T-helper 1 cell treated with Interleukin-12 subunit alpha and Interleukin-12 subunit beta and Interleukin-4 antibody, amounts not matched to agents 30 μg/mL and 1 μg/mL, for 36 hours (primary cell): ENCODE measurements around the gene TMEM114.

ENCODE experiments used
- H3K27ac Mint-ChIP-seq: one replicate; pipeline ENCODE4 v1.8.0; 2021; ENCODE audit warnings: mild to moderate bottlenecking, mixed read lengths
- H3K27me3 Mint-ChIP-seq: one replicate; pipeline ENCODE4 v1.8.0; 2021; ENCODE audit warnings: low read depth, mixed read lengths
- H3K36me3 Mint-ChIP-seq: one replicate; pipeline ENCODE4 v1.8.0; 2021; ENCODE audit warnings: low read depth, mixed read lengths
- H3K4me1 Mint-ChIP-seq: one replicate; pipeline ENCODE4 v1.8.0; 2021; ENCODE audit warnings: low read depth, mixed read lengths
- H3K4me3 Mint-ChIP-seq: one replicate; pipeline ENCODE4 v1.8.0; 2021; ENCODE audit warnings: mild to moderate bottlenecking, moderate library complexity, mixed read lengths
- H3K9me3 Mint-ChIP-seq: one replicate; pipeline ENCODE4 v1.8.0; 2021; ENCODE audit warnings: mixed read lengths

The TMEM114 gene

DNA sequence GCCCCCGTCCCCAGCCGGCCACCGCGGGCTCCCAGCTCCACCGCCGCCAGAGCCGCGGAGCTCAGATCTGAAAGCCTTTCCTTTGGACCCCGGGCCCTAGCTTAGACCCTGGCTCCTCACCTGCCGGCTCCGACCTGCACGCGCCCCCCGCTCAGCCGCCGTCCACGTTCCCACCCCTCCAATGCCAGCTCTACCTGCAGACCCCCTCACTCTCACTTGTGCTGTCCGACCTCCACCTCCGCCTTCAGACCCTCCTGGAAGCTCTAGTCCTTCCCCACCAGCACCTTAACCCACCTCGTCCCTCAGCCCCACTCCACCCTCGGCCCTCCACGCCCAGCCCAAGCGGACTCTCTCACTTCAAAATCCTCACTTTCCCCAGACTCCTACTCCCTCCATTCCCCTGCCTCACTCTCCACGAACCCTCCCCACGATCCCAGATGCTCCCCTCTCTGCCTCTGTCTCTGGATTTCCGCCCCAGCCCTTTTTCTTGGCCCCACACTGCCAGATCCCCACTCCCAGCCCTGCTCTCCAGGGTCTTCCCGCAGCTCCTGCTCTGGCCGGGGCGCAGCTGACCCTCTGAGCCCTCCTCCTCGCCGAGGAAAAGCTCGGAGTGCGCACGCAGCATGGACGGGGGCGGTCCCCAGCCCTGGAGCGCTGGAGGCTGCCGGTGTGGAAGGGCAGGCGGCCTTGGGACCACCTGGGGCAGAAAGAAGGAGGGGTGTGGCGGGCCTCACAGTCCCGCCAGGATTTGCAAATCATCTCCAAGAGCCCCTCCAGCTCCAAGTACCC lies at the start of gene TMEM114:
Gene TMEM114 (minus strand): TSS at position 612 of the 789 bp plus-strand sequence. CDS start 673 bp downstream, outside the sequence.
- Mint-ChIP-seq H3K36me3 (no peaks in the 10 kb centered on the region), H3K27ac (no peak within 1 kb of the TSS), H3K27me3 (peaks cover 23% of the 10 kb centered on the region), H3K4me3 (no peak within 1 kb of the TSS), H3K4me1 (no peaks in the 10 kb centered on the region), H3K9me3 (no peaks in the 10 kb centered on the region)

DNA sequence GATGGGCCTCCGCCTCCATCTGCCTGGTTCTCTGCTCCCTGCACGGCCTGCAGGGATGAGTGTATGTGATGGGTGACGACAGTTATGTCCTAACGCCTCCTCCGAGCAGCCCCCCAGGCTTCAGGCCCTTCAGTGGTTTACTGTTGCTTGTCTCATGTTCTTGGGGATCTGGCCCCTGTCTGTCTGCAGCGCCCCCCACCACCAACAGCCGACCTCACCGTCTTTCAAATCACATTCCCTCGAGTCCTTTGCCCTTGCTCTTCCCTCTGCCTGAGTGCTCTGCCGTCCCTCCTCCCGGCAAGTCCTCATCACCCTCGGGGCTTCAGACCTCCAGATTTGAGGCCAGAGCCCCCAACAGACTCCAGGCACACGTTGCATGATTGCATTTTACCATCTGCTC lies 49.4 kb upstream of the TMEM114 start:
- no peaks in the 10 kb centered on the region for H3K9me3 Mint-ChIP-seq
- H3K27me3 Mint-ChIP-seq, result no peaks in the 10 kb centered on the region
- no peak overlapping the region for H3K27ac Mint-ChIP-seq
- H3K36me3 Mint-ChIP-seq, result peaks cover 42% of the 10 kb centered on the region
- no peak overlapping the region for H3K4me3 Mint-ChIP-seq
- H3K4me1 Mint-ChIP-seq, result peaks cover 3% of the 10 kb centered on the region

DNA sequence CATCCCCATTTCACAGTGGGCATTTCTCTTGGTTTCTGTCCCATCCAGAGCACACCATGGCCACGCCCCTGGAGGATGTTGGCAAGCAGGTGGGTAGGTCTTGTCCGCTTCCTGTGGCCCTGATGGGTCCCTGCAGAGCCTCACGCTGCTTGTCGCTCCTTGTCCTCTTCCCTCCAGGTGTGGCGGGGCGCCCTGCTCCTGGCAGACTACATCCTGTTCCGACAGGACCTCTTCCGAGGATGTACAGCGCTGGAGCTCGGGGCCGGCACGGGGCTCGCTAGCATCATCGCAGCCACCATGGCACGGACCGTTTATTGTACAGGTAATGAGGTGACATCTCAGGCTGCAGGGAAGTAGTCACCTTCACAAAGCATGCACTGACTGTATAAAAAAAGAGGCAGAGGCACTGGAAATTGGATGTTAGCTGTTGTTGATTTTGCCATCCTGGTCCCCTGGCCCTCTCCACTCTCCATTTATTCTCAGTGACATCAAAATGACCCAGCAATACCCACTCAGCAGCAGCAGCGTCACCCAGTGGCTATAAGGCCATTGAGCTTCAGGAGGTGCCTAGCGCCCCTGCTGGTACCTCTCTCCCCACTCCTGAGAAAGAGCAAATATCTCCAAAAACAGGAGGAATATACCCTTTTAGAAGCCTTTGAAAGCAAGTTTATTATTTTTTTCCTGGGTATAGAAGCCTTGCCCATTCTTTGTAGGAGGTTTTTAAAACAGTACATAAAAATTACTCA lies 44.9 kb upstream of the TMEM114 start:
- no peak overlapping the region for H3K27ac Mint-ChIP-seq
- no peaks in the 10 kb centered on the region for H3K9me3 Mint-ChIP-seq
- no peaks in the 10 kb centered on the region for H3K4me1 Mint-ChIP-seq
- H3K36me3 Mint-ChIP-seq, result peaks cover 25% of the 10 kb centered on the region
- H3K27me3 Mint-ChIP-seq, result no peaks in the 10 kb centered on the region
- no peak overlapping the region for H3K4me3 Mint-ChIP-seq

DNA sequence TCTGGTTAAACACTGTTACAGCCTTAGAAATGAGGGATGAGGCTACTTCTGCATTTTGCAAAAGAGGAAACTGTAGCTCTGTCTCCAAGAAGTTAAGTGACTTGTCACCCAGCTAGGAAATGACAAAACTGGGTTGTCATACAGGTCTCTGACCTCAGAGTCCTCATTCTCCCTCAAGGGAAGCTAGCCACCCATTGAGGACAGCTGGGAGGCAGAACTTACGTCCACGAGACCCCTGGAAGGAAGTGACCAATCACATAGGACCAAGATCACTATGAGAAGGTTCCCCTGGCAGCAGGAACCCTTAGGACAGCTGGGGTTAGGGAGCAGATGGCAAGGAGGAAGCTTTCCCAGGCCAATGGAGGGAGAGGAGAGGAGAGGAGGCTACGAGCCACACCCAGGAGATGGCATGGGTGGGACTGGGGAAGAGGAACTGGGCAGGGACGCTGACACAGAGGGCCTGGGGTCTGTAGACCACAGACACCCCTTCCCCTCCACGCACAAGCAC lies 42.4 kb upstream of the TMEM114 start:
- H3K9me3 Mint-ChIP-seq, result no peaks in the 10 kb centered on the region
- H3K36me3 Mint-ChIP-seq, result peaks cover 29% of the 10 kb centered on the region
- H3K27ac Mint-ChIP-seq, result no peak overlapping the region
- H3K27me3 Mint-ChIP-seq, result no peaks in the 10 kb centered on the region
- H3K4me3 Mint-ChIP-seq, result no peak overlapping the region
- H3K4me1 Mint-ChIP-seq, result peaks cover 2% of the 10 kb centered on the region

DNA sequence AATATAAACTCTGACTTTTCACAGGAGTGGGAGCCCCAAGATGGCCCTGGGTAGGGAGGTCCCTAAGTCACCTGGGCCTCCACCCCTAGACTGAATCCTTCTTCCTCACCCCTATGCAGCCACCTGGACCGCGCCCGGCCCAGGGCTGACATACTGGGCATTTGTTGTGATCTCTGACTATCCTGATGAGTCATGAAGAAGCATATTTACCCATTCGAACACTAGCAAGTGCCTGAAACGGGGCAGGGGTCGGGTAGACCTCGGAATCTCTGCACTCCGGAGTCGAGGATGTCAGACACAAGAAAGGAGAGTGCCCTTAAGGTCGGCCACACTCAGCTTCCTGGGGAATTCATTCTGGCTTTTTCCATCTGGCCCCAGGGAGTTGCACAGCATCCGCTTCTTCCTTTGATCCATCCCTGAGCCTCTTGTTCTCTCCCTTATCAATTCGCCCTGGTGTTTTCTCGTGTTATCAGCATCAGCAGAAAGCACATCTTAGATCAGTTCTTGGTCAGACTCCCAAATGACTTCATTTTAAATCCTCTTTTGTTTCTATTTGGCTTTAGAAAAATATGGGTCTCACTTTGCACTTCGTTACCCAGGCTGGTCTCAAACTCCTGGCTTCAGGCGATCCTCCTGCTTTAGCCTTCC lies 41.6 kb upstream of the TMEM114 start:
- no peaks in the 10 kb centered on the region for H3K27me3 Mint-ChIP-seq
- H3K27ac Mint-ChIP-seq, result no peak overlapping the region
- no peak overlapping the region for H3K4me3 Mint-ChIP-seq
- H3K9me3 Mint-ChIP-seq, result no peaks in the 10 kb centered on the region
- H3K4me1 Mint-ChIP-seq, result peaks cover 4% of the 10 kb centered on the region
- H3K36me3 Mint-ChIP-seq, result peaks cover 37% of the 10 kb centered on the region

DNA sequence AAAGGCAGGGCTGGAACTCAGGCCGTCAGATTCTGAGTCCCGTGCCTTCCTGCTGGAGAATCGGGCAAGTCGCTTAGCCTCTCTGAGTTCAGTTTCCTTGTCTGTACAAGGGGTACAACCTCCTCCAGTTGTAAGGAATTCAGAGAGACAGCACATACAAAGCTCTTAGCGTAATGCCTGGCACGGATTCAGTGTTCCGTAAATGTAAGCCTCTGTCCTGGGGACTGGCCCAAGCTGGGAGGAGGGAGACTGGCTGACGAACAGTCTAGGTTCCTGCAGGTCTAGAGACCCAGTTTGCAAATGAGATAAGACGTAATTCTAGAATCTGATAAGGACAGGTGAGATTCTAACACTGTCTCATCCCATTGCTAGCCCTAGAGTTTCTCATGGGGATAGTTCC lies 41.1 kb upstream of the TMEM114 start:
- H3K27ac Mint-ChIP-seq, result no peak overlapping the region
- no peaks in the 10 kb centered on the region for H3K9me3 Mint-ChIP-seq
- H3K4me3 Mint-ChIP-seq, result no peak overlapping the region
- H3K4me1 Mint-ChIP-seq, result peaks cover 5% of the 10 kb centered on the region
- no peaks in the 10 kb centered on the region for H3K27me3 Mint-ChIP-seq
- peaks cover 36% of the 10 kb centered on the region for H3K36me3 Mint-ChIP-seq

DNA sequence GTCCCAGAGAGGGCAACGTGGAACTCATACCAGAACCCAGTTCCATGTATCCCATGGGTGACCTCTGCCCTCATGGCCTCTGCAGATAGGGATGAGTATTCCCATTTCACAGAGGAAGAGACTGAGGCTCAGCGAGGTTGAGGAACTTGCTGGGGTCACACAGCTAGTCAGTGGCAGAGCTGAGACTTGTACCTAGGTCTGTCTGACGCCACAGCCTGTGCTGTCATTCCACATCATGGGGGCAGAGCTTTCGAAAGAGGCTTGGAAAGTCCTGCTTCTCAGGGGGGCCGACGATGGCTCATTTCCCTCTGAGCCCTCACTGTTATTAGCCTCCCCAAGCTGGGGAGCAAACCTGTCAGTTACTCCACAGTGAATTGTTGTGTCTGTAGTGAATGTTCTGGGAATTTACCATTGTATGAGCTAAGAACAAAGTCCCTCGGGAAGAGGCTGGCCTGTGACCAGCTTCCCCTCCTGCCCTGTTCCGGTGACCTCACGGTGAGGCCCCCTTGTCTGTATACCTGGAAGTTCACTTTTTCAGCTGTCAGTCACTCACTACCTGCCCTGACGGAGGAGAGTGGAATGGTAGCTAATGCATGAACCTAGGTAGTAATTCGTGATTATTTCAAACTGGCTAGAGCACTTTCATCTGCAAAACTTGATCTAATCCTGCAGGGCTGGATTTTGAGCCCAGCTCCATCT lies 40.1 kb upstream of the TMEM114 start:
- Mint-ChIP-seq H3K27ac (no peak overlapping the region), H3K27me3 (no peaks in the 10 kb centered on the region), H3K36me3 (peaks cover 34% of the 10 kb centered on the region), H3K4me1 (peaks cover 5% of the 10 kb centered on the region), H3K9me3 (no peaks in the 10 kb centered on the region), H3K4me3 (no peak overlapping the region)

DNA sequence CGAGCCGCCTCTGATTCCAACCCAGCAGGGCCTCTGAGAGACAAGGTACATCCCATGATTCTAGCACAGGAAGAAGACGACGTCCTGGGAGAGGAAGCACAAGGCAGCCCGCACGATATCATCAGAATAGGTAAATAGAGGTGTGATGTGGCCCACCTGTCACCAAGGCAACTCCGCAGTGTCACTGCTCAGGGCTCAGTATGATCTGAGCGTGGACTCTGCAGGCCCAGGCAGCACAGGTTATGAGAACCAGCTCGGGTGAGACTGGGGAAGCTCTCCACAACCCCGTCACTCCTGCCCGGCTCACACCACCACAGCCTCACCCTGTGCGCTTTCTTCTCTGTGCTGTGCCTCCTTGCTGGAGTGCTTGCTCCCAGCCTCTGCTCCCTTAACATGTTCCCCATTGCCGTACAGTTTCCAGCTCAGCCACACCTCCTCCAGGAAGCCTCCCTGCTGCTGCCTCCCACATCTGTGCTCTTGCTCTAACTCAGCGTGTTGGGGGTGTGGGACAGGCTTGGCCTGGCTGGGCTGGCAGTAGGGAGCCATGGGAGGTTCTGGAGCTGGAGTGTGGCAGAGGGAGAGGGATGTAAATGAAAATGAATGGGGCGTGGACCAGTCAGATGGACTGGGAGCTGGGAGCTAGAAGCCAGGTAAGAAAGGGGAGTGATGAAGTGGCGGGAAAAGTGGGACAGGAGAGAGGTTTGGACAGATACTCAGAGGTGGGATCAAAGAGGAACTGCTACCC lies 38.8 kb upstream of the TMEM114 start:
- peaks cover 31% of the 10 kb centered on the region for H3K36me3 Mint-ChIP-seq

DNA sequence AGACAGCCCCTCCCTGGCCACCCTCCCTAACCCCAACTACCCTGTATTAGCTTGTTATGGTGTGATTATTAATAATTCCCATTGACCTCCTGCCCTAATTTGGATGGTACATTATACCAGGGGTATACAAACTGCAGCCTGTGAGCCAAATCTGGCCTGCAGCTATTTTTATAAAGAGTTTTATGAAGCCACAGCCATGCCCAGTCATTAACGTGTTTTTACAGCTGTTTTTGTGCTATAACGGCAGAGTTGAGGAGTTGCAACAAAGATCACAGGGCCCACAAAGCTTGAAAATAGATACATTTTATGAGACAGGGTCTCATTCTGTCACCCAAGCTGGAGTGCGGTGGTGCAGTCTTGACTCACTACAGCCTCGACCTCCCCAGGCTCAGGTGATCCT lies 37.1 kb upstream of the TMEM114 start:
- Mint-ChIP-seq H3K36me3 (peaks cover 24% of the 10 kb centered on the region), H3K27me3 (no peaks in the 10 kb centered on the region), H3K27ac (no peak overlapping the region), H3K4me1 (peaks cover 16% of the 10 kb centered on the region), H3K4me3 (no peak overlapping the region), H3K9me3 (no peaks in the 10 kb centered on the region)

More for the DNA sequence above, 38.8 kb upstream of the TMEM114 start:
- H3K27me3 Mint-ChIP-seq, result no peaks in the 10 kb centered on the region
- H3K4me1 Mint-ChIP-seq, result peaks cover 11% of the 10 kb centered on the region
- H3K9me3 Mint-ChIP-seq, result no peaks in the 10 kb centered on the region
- H3K27ac Mint-ChIP-seq, result no peak overlapping the region
- no peak overlapping the region for H3K4me3 Mint-ChIP-seq

DNA sequence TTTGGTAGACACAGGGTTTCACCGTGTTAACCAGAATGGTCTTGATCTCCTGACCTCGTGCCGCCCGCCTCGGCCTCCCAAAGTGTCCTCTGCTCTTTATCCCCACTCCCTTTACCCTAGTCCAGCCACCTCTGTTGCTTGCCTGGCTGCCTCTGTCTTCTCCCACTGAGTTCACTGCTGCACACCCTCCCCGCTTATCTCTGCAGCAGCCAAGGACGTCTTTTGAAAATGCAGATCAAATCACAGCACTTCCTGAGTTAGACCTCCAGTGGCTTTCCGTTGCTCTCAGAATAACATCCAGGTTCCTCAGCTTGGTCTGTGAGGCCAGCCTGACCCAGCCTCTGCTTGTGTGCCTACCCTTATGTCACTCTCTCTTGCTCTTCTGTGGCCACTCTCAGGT lies 36.6 kb upstream of the TMEM114 start:
- Mint-ChIP-seq H3K4me3 (no peak overlapping the region), H3K9me3 (no peaks in the 10 kb centered on the region), H3K36me3 (peaks cover 23% of the 10 kb centered on the region), H3K4me1 (peaks cover 22% of the 10 kb centered on the region), H3K27ac (no peak overlapping the region), H3K27me3 (no peaks in the 10 kb centered on the region)

DNA sequence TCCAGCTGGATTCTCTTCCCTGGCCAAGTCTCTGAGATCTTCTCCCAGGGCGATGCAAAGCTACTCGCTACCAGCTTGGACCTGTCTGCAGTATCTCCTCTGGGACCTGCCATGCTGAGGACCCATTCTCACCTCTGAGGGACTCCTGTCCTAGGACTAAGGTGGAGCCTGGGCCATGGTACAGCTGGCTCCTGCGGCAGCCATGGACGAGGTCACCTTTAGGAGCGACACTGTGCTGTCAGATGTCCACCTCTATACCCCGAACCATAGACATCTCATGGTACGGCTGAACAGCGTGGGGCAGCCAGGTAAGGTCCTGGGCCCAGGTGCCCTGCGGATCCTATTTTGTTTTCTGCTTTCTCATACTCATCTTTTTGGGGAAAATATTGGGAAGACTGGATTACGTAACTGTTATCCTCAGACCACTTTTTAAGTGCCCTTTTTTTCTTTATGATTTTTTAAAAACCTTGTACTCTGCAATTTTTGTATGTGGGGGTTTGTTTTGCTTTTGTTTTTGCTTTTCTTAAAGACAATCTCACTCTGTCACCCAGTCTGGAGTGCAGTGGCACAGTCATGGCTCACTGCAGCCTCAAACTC lies 35.3 kb upstream of the TMEM114 start:
- Mint-ChIP-seq H3K4me3 (no peak overlapping the region), H3K9me3 (no peaks in the 10 kb centered on the region), H3K27ac (no peak overlapping the region), H3K36me3 (peaks cover 23% of the 10 kb centered on the region), H3K27me3 (peaks cover under 1% of the 10 kb centered on the region), H3K4me1 (peaks cover 23% of the 10 kb centered on the region)

DNA sequence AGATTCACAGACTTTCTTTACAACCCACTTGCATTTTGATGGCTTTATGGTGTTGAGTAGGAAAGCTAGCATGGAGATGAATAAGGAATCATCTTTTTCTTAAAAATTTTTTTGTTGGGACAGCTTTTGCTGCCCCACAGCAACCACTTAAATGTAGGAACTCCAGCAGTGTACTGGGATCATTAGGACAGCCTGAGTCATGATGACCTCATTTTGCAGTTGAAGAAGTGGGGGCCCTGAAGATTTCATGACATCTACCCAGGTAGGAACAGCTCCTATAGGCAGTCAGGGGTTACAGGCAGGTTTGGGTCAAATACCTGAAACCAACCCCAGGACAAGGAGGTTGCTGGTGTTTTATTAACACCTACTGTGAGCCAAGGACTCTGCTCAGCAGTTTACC lies 33.3 kb upstream of the TMEM114 start:
- Mint-ChIP-seq H3K4me3 (no peak overlapping the region), H3K27ac (no peak overlapping the region), H3K9me3 (no peaks in the 10 kb centered on the region), H3K27me3 (peaks cover 15% of the 10 kb centered on the region), H3K36me3 (peaks cover 15% of the 10 kb centered on the region), H3K4me1 (peaks cover 23% of the 10 kb centered on the region)

DNA sequence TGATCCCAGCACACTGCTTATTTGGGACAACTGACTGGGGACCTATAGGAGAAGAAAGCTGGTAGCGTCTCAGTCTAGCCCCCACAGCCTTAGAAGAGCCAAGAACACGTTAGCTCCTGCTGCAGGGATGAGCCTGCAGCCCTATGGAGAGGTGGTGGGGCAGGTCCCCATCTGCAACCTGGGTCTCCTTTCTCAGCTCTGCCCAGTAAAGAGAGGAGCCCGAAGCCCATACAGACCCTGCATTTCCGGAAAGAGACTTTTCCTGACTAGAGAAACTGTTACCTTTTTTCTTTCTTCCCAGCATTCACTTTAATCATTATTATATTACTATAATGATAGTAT lies 32.0 kb upstream of the TMEM114 start:
- peaks cover 25% of the 10 kb centered on the region for H3K27me3 Mint-ChIP-seq
- H3K36me3 Mint-ChIP-seq, result peaks cover 5% of the 10 kb centered on the region
- peak overlapping the region; percentile 98 for H3K4me3 Mint-ChIP-seq
- H3K27ac Mint-ChIP-seq, result peak overlapping the region; percentile 91
- H3K9me3 Mint-ChIP-seq, result no peaks in the 10 kb centered on the region
- H3K4me1 Mint-ChIP-seq, result peaks cover 21% of the 10 kb centered on the region
